Posterior vena cava (tissue), 2 donors: ENCODE data around the gene COL27A1. TPM values are rescaled to one million over a fixed set of nuclear protein-coding genes. Genes with fewer than 3 reads are reported as not detected.

ENCODE experiments used
- DNase-seq: peaks from one replicate; pipeline ENCODE4 v3.0.0-alpha.2; 2020; ENCODE audit warnings: low spot score
- intact Hi-C, 2 donors: fragments of 100-400 bp; cut with DNase I; formaldehyde crosslinking; loops; one replicate each; pipeline versions ENCODE4 v1.14.1 to v1.14.2; 2022 to 2023
- long read RNA-seq, 2 donors: library from polyadenylated mRNA; unstranded; transcript quantifications; one replicate each; pipeline ENCODE4 v2.0.0, GENCODE V29; 2020 to 2021
- total RNA-seq, 2 donors: library from RNA; stranded (reverse); fragmentation: NEBNext Ultra II Directional; extraction: Animal tissue kit (Norgen Biotek cat#: 25700); gene quantifications; one replicate each; pipeline ENCODE4 v1.2.1, GENCODE V29; 2021
- donor health status: DM: yes; HTN: yes; CAD: no.
- donor health status: DM: yes; HTN: yes; CAD: no.

Gene COL27A1
- 1 to 10 TPM; 6.7 to 8.1 TPM for total RNA-seq
- long read RNA-seq, donor 1, partial matches to known transcripts = 0 of 3 reads
- long read RNA-seq, donor 1, other reads (novel, unspliced or antisense) = 3 of 3 reads
- long read RNA-seq, donor 2, partial matches to known transcripts = 2 of 4 reads
- long read RNA-seq, donor 2, other reads (novel, unspliced or antisense) = 2 of 4 reads

DNA sequence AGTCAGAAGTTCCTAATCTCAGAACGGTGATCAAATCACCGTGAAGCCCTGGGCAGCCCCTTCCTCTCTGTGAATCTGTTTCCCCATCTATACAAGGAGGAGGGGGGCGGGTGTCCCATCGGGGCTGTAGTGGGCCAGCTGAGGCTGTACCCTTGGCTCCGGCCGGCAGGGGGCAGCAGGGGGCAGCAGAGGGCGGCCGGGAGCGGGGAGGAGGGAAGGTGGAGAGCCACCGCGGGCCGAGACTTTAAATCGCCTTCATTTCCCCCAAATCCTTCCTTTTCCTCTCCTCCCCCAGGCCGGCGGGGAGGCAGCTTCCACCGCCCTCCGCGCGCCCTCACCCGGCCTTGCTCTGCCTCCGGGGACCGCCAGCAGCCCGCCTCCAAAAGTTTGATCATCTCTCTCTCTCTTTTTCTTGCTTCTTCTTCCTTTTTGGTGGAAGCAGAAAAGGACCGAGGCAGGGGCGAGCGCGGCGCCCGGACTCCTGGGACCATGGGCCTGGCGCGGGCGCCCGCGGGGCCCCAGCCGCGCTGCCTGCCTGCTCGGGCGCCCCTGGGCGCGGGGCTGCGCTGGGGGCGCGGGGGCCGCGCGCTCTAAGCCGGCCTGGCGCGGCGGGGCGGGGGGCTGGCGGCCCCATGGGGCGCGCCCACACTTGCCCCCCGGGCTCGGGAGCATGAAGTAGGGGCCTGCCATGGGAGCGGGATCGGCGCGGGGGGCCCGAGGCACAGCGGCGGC lies at the start of gene COL27A1:
TSS of gene COL27A1 (plus strand) at position 275 of the 732 bp plus-strand sequence. CDS start at position 689, 414 bp downstream.
- DNase-seq = peak; percentile 95
- intact Hi-C loops = loop anchor here (5.0 to 10.0 kb wide), 4 partner anchors 43 to 132 kb away; no protein-coding TSS in a partner anchor

DNA sequence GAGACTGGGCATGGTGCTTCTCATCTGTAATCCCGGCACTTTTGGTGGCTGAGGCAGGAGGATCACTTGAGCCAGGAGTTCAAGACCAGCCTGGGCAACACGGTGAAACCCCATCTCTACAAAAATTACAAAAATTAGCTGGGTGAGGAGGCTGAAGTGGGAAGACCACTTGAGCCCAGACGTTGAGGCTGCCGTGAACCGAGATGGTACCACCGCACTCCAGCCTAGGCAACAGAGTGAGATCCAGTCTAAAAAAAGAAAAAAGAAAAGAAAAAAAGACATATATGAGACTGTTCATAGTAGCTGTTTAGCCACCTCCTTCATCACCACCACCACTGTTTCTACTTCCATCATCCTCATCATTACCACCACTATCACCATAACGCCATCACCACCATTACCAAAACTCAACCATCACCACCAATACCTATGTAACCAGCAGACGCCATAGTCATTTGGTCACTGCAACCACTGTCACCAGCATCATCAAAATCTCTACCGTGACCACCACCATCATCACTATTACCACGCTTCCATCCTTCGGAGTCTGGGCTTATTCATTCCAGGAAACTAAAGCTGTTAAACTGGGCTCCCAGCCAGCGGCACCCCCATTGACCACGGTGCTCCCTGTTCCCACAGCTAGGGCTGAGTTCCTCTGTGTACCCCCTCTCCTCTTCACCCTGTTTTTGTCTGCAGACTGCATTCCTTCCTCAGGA lies 47.9 kb upstream of the COL27A1 start:
- intact Hi-C loops = loop anchor here in 1 of 2 donors (5.0 kb wide), 1 partner anchor 185 kb away; no protein-coding TSS in a partner anchor
- DNase-seq = peak; percentile 26

DNA sequence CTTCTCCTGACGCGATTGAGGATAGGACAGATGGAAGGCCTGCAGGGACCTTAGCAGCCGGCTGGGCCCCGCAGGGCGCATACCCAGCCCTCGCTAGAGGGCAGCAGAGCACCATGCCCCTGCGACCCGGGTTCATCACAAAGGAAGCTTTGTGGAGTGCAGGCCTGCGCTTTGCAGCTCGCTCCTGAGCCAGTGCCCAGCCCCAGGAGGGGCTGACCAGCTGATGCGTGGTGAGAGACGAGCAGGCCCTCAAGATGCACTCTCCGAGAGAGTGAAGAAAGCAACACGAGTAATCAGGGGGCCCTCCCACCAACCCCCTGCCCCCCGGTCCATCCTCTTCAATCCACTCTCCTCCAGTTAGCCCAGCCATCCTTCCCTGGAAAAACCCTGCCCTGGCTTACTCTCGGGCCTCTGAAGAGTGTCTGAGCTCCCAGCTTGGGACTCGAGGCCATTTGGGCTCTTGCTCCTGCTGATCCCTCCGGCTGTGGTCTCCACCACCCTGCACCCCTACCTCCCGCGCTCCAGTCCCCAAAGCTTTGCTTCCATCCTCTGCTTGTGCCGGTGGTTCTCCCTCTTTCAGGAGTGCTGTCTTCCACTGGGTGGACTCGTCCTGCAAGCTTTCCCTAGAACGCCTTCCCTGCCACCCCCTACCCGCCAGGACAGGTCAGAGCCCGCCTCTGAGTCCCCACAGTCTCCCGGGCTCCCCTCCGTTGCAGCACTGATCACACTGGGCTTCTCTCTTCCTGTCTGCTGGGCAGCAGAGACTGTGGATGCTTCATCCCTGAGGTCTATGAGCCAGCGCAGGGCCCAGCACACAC lies 47.1 kb upstream of the COL27A1 start:
- intact Hi-C loops = loop anchor here in 1 of 2 donors (5.0 kb wide), 1 partner anchor 184 kb away; no protein-coding TSS in a partner anchor
- DNase-seq = peak; percentile 91

DNA sequence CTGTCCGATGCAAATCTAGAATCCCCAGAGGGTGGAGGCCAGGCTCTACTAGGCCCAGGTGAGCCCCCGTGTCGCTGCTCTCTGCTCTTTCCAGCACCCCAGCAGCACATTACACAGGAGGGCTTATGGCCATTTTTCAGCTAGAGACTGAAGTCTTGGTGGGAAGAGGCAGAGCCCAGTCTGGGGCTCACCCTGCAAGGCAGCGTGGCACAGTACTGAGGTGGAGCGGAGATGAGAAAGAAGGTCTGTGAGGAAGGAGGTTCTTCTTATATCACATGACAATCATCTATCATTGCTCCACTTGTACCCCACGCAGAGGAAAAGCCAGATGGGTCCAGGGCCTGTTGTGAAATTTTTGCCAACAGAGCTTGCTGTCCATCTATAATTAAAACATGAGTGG lies 46.2 kb upstream of the COL27A1 start:
- intact Hi-C loops = loop anchor here in 1 of 2 donors (5.0 kb wide), 1 partner anchor 183 kb away; no protein-coding TSS in a partner anchor
- peak; percentile 24 for DNase-seq

DNA sequence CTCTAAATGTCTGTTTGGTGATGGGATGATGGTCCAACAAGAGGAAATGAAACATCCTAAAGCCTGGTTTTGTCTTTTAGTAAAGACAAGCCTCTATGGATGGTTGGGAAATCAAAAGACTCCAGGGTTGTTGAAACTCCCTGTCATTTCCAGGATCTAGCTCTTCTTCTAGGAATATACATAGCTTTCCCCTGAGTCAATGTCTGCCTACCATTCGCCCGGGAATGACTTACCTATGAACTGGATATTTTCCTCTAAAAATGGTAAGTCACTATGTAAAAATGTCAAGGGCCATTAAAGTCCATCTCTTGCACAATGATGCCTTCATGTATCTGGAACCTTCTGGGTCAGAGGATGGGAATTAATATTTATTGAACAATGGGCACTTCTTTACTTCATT lies 45.2 kb upstream of the COL27A1 start:
- intact Hi-C loops = loop anchor here (5.0 kb wide), 2 partner anchors 42 to 47 kb away; partner anchors contain the start of gene COL27A1 (in 1 of the 2)
- DNase-seq = no peak

DNA sequence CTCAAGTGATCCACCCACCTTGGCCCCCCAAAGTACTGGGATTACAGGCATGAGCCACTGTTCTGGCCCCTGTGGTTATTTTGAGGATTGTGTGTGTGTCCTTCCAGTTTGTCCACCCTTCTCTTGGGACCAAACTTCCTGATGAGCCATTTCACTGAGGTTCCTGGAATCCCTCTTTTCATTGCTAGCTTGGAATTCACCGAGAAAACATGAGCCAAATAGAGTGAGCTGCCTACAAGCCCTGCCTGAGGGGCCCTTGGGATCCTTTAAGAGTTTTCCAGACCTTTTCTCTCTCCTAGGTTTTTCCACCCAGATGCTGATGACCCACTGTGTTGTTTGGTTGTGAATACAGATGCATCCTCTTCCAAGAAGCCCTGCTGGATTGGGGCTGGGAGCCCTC lies 43.0 kb upstream of the COL27A1 start:
- DNase-seq = peak; percentile 35
- intact Hi-C loops = loop anchor here (5.0 kb wide), 2 partner anchors 40 to 45 kb away; partner anchors contain the start of gene COL27A1 (in 1 of the 2)

DNA sequence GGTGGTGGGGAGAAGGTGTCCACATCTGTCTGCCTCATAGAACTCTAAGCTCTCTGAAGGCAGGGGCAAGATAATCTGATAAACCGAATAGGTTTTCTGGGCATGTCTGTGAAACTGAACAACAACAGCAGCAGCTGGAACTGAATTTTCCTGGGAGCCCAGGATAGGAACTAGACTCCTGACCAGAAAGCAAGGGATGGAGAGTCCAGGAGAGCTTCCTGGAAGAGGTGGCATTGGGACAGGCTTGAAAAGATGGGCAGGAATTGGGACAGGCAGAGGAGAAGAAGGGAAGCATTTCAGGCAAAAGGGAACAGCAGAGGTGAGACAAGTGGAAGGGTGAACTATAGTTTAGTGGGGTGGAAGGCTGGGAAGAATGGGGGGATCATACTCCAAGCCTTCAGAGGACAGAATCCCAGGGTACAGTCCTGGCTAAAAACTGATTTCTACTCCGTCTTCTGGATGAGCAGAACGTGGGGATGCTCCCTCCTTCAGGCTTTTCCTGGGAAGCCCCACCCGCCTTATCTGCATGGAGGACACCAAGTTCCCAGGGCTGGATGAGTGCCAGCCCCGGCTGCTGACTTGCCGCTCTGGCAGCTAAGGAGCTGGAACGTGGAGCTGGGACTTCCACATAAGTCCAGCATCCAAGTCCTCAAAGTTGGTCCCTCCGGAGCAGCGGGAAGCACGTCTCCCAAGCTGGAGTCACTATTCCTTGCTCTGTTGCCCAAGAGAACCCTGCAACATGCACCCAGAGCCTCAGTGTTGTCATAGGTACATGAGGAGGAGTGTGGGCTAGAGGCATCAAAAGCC lies 42.4 kb upstream of the COL27A1 start:
- intact Hi-C loops = loop anchor here (5.0 kb wide), 2 partner anchors 39 to 44 kb away; partner anchors contain the start of gene COL27A1 (in 1 of the 2)
- DNase-seq = peak; percentile 97

DNA sequence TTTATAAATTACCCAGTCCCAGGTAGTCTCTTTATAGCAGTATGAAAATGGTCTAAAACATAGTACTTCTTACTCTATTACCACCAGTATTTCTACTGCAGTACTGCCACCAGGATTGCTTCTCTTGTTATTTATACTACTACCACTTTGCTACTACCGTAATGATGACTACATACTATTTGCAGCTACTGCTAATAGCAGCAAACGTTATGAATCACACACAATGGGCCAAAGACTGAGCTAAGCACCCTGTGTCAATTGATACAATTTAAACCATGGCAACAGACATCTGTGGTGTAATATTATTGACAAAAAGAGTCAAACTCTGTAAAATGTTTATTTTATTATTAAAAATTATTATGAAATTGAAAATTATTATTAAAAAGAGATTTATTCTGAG lies 41.0 kb upstream of the COL27A1 start:
- intact Hi-C loops = loop anchor here (5.0 kb wide), 2 partner anchors 38 to 43 kb away; partner anchors contain the start of gene COL27A1 (in 1 of the 2)
- no peak for DNase-seq

DNA sequence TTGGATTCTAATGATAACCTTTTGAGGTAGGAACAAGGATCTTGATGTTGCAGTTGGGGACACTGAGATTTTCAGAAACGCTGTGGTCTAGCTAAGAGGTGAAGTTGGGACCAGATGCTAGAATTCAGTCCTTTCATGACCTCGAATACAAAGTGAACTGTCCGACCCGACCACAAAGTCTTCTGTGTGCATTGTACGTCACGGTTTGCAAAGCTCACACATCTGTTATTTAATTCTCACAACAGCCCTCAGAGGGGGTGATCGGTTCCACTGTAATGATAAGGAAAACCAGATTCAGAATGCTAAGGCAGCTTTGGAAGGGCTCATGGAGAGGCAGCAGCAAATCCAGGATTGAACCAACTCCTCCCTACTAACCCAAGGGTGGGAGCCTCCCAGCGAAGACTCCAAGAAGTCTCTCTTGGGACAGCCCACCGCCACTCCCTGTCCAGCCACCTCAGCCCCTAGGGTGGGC lies 39.6 kb upstream of the COL27A1 start:
- intact Hi-C loops = no loop called here

DNA sequence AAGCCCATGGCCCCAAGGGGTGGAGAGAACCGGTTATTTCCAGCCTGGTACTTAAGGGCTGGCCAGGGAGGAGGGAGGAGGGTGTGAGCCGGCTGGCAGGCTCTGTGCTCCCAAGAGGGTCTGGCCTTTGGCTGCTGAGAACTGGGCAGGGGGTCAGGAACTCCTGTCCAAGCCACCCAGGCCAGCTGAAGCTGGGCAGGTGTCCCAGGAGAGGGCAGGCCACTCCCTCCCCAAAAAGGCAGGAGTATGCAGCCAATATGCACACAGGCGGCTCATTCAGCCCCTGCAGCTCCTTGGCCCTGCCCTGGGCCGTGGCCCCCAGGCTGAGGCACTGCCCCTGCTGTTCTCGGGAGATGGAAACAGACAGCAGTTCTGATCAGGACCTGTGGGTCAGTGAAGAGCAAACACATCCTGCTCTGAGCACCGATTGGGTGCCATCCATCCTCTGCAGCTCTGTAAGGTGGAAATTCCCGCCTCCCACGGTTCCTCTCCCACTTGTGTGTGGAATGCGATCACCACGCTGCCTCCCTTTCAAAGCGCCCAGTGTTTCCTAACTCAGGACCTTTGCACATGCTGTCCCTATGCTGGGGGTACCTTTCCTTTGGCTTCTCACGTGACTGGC lies 39.1 kb upstream of the COL27A1 start:
- peak; percentile 64 for DNase-seq
- intact Hi-C loops = no loop called here

More for the DNA sequence above, 39.6 kb upstream of the COL27A1 start:
- no peak for DNase-seq

DNA sequence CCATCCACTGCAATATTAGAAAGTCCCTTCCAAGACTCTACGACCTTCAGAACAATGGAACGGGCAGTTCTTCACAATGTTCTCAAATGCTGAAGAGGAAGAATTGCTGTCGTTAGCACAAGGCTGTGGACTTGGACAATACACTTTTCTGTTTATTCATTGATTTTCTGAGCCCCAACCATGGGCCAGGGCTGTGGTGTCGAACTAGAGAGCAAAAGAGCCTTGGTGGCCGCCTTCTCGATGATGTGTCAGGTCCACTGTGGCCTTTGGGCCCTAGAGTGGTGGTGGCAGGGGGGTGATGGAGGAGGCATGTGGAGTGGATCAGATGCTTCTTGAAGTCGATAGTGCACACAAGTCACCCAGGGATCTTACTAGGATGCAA lies 37.7 kb upstream of the COL27A1 start:
- intact Hi-C loops = no loop called here
- peak; percentile 12 for DNase-seq

DNA sequence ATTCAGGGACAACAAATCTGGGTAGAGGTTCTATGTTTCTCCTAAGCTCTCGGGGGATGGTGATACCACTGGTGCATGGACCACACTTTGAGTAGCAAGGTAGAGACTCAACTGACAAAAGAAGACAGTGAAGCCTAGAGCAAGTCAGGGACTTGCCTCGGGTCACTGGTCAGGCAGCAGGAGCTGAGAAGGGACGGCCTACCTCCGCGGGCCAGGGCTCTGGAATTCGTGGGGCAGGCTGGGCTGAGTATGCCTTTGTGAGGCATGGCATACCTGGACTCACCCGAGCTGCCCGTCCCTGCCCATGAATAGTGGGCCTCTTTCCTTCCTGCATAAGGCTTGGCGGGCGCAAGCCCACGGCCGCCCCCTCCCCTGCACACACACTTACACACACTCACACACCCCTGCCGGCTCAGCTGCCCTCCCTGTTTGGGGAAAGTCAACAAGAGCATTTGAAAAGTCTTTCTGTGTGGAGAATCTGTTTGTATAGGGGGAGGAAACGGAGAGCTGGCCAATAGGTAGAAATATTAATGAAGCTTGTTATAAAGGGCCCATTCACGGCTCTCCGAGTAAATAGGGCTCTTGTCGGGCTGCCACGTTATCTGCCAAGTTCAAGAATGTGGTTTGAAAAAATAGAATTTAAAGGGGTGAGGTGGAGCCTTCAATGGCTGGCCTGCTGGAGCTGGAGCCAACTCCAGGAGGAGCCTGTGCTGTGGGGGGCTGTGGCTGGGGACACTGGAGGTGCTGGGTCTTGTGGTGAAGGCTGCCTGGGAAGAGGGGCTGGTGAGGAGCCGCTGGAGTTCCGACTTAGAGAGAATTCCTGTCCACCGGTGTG lies 37.1 kb upstream of the COL27A1 start:
- DNase-seq = peak; percentile 80
- intact Hi-C loops = no loop called here

DNA sequence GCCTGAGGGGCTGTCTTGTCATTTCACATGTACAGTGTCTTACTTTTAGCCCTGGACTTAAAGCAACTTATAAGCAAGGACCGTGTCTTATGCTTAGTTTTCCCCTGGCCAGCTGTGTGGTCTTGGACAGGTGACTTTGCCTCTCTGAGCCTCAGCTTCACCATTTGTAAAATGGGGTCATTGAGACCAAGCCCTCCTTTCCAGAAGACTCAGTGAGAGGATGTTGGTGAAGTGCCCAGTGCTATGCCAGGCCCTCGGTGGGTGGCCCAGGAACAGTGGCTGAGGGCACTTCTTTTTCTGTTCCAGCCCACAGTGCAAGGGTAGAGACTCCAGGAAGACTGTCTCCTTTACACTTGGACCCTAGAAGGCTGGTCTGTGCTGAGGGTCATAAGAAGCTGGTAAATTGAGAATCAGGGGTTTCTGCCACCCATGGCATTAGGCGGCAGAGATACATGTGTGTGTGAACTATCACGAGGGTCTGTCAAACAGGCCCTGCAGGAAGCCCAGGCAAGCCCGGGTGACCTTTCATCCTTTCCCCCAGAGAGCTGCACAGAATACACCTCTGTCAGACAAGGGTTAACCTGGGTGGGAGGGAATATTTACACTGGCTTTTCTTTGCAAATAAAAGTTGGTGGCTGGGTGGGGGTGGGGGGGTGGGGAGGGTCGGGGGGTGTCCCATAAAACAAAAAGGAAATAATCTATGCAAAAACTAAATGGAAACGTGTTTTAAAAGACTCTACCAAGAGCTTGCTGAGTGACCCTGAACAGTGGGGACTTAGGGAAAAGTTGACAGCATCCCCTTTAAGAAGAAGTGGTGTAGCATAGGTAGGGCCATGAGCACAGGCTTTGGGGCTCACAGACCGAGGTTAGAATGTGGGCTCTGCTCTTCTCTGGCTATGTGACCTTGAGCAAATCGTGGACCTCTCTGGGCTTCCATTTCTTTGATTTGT lies 35.8 kb upstream of the COL27A1 start:
- intact Hi-C loops = no loop called here
- peak; percentile 22 for DNase-seq

DNA sequence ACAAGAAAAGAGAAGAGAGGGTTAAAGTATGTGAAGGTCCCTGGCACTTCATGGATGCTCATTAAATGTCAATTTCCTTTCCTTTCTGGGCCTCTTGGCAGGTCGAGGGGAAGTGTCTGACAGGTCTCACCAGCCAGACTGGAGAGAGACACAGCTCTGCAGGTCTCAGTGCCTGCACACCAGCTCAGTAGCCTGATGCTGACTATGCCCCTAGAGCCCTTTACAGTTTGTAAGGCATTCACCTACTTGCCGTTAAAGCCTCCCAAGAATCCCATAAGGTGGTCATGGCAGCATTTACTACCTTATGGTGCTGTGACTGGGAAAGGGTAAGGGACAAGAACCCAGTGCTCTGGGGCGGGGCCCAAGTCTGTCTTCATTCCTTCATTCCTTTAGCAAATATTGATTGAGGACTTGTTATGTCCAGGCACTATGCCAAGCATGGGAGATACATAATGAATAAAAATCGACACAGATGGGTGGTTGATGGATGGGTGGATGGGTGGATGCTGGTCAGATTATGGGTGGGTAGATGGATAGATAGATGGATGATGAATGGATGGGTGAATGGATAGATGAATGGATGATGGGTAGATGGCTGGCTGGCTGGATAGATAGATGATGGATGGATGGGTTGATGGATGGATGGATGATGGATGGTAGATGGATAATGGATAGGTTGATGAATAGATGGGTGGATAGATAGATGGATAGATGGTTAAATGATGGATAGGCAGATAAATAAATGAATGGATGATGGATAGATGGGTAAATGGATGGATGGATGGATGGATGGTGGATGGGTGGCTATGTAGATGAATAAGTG lies 34.9 kb upstream of the COL27A1 start:
- DNase-seq = peak; percentile 22
- intact Hi-C loops = loop anchor here in 1 of 2 donors (1.0 kb wide), 1 partner anchor 146 kb away; no protein-coding TSS in a partner anchor
